ENCODE measurements around the gene SNAP91.

The SNAP91 gene

DNA sequence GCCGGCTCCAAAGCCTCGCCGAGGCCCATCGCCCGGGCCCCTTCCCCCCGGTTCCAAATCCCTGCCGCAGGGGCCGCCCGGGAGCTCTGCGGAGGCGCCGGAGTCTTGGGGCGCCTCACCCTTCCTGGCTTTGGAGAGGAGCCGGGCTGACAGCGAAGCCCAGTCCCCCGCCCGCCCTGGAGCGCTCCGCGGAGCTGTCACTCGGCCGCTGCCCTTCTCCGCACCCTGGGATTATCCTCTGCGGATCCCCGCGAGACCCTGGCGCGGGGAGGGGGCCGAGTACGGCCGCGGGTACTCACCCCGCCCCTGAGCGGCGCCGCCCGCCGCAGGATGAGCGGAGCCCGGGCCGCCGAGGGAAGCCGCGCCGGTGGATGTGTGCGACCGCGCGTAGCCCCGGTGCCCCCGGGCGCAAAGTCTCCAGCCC, 343 bp downstream of the SNAP91 start:
- Histone ChIP-seq H3K9me3 (no peaks in the 10 kb centered on the region), H3K27me3 (peaks cover 76% of the 10 kb centered on the region), H3K4me3 (ENCODE audit: low read depth in 1 of 2, low read length in 1 of 2) (no peak overlapping the region), H3K4me1 (ENCODE audit: control insufficient read depth in 1 of 2, insufficient read depth in 1 of 2, low read depth in 1 of 2, low read length in 1 of 2) (no peaks in the 10 kb centered on the region), H3K27ac (no peak overlapping the region), H3K36me3 (no peaks in the 10 kb centered on the region)
- TF ChIP-seq, protein P1, sequence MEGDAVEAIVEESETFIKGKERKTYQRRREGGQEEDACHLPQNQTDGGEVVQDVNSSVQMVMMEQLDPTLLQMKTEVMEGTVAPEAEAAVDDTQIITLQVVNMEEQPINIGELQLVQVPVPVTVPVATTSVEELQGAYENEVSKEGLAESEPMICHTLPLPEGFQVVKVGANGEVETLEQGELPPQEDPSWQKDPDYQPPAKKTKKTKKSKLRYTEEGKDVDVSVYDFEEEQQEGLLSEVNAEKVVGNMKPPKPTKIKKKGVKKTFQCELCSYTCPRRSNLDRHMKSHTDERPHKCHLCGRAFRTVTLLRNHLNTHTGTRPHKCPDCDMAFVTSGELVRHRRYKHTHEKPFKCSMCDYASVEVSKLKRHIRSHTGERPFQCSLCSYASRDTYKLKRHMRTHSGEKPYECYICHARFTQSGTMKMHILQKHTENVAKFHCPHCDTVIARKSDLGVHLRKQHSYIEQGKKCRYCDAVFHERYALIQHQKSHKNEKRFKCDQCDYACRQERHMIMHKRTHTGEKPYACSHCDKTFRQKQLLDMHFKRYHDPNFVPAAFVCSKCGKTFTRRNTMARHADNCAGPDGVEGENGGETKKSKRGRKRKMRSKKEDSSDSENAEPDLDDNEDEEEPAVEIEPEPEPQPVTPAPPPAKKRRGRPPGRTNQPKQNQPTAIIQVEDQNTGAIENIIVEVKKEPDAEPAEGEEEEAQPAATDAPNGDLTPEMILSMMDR (IDR thresholded peaks at IDR 0.05), result no peak

DNA sequence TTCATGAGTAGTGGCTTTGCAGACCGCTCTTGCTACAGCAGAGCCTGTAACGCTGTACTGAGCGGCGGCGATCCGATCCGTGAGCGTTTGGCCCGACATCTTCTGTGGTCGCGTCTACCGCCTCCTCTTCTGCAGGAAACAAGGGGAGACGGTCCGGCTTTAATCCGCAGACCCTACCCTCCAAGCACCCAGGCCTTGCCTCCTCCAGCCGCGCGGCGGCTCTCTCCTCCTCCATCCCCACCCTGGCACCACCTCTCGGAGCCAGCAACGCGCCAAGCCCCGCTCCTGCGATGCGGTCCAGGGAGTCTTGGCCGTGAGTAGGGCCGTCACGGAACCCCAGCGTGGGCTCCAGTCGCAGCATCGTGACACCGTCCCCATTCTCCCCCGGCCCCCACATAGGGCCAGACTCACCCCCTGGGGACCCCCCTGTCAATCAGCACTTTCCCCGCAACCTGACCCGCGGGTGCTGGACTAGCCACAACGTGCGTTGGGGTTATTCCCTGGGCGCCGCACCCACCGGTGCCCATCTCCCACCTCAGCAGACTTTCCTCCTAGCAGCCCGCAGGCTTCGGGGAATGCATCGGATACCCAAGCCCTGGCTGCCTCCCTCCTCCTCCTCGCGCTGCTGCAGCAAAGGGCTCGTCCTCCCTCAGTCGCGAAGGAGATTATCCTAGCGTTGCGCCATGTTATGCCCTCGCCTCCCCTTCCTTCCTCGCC, 914 bp downstream of the SNAP91 start:
- no peak overlapping the region for H3K4me3 ChIP-seq (ENCODE audit: low read depth in 1 of 2, low read length in 1 of 2)
- no peaks in the 10 kb centered on the region for H3K9me3 ChIP-seq
- peaks cover 77% of the 10 kb centered on the region for H3K27me3 ChIP-seq
- H3K36me3 ChIP-seq, result no peaks in the 10 kb centered on the region
- no peaks in the 10 kb centered on the region for H3K4me1 ChIP-seq (ENCODE audit: control insufficient read depth in 1 of 2, insufficient read depth in 1 of 2, low read depth in 1 of 2, low read length in 1 of 2)
- H3K27ac ChIP-seq, result no peak overlapping the region
- TF ChIP-seq, protein P1 (IDR thresholded peaks at IDR 0.05), result no peak

DNA sequence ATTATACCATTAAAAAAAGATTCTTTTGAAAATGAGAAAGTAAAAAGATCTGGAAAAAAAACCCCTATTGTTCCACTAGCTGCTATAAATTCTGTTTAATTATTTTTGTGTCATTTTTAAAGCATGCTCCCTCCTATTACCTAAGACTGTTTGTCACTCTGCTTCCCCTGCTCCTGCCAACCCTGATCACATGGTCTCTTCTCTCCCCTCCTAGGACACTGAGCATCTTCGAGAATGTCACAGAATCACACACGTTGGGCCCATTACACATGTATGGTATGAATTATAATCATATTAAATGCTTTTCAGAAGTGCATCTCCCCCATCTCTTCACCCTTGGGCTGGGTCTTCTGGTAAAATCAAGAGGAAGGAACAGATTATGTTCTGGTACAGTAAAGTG, 6.2 kb downstream of the SNAP91 start:
- H3K27ac ChIP-seq, result no peak overlapping the region
- peaks cover 41% of the 10 kb centered on the region for H3K27me3 ChIP-seq
- no peaks in the 10 kb centered on the region for H3K36me3 ChIP-seq
- H3K4me3 ChIP-seq (ENCODE audit: low read depth in 1 of 2, low read length in 1 of 2), result no peak overlapping the region
- H3K4me1 ChIP-seq (ENCODE audit: control insufficient read depth in 1 of 2, insufficient read depth in 1 of 2, low read depth in 1 of 2, low read length in 1 of 2), result no peaks in the 10 kb centered on the region
- no peaks in the 10 kb centered on the region for H3K9me3 ChIP-seq
- TF ChIP-seq, protein P1 (IDR thresholded peaks at IDR 0.05), result no peak

- H3K27ac ChIP-seq, result no peak overlapping the region
- TF ChIP-seq, protein P1 (IDR thresholded peaks at IDR 0.05), result no peak
- no peaks in the 10 kb centered on the region for H3K9me3 ChIP-seq
- no peak overlapping the region for H3K4me3 ChIP-seq (ENCODE audit: low read depth in 1 of 2, low read length in 1 of 2)
- no peaks in the 10 kb centered on the region for H3K36me3 ChIP-seq
- H3K4me1 ChIP-seq (ENCODE audit: control insufficient read depth in 1 of 2, insufficient read depth in 1 of 2, low read depth in 1 of 2, low read length in 1 of 2), result no peaks in the 10 kb centered on the region
- peaks cover 34% of the 10 kb centered on the region for H3K27me3 ChIP-seq
These were observed 6.8 kb downstream of the SNAP91 start for GRCh38 chr6:83702077-83702476.

- Histone ChIP-seq H3K9me3 (no peaks in the 10 kb centered on the region), H3K4me1 (ENCODE audit: control insufficient read depth in 1 of 2, insufficient read depth in 1 of 2, low read depth in 1 of 2, low read length in 1 of 2) (no peaks in the 10 kb centered on the region), H3K36me3 (no peaks in the 10 kb centered on the region), H3K27ac (no peak overlapping the region), H3K27me3 (no peaks in the 10 kb centered on the region), H3K4me3 (ENCODE audit: low read depth in 1 of 2, low read length in 1 of 2) (no peak overlapping the region)
- TF ChIP-seq, protein P1 (IDR thresholded peaks at IDR 0.05), result no peak
These were observed 12.2 kb downstream of the SNAP91 start for GRCh38 chr6:83696674-83697073.
